A549 (cell line): ENCODE data around the gene SNRNP25.

Source experiments
- CTCF ChIP-seq: fragments of >200 bp; sonication (Bioruptor Twin); formaldehyde crosslinking; IDR thresholded peaks from 3 replicates; pipeline ENCODE4 v1.5.1; 2016
- HDAC2 ChIP-seq: fragments of 200-600 bp; sonication (generic); IDR thresholded peaks from 2 replicates; pipeline ENCODE4 v1.6.1; 2016
- JUN ChIP-seq, 2 experiments: fragments of >200 bp; sonication (Bioruptor Twin); formaldehyde crosslinking; IDR thresholded peaks; 2 replicates in 1 of 2; 3 replicates in 1 of 2; pipeline ENCODE4 v1.6.1; 2016 to 2017
- MAX ChIP-seq: IDR thresholded peaks from 2 replicates; pipeline ENCODE4 v1.6.1; 2012
- MAZ ChIP-seq: fragments of 150-350 bp; IDR thresholded peaks from 2 replicates; pipeline ENCODE4 v1.6.1; 2014; ENCODE audit warnings: antibody characterized with exemption, low read depth, low read length, borderline replicate concordance
- NFE2L2 ChIP-seq: fragments of 150-350 bp; conservative IDR thresholded peaks from 2 replicates; pipeline ENCODE4 v1.6.1; 2014; ENCODE audit warnings: low read length
- PHF8 ChIP-seq: fragments of 200-600 bp; sonication (generic); IDR thresholded peaks from 2 replicates; pipeline ENCODE4 v1.6.1; 2016; ENCODE audit warnings: low read depth, mild to moderate bottlenecking, antibody characterized with exemption, moderate library complexity, borderline replicate concordance
- POLR2A ChIP-seq: IDR thresholded peaks from 2 replicates; pipeline ENCODE4 v1.6.1; 2012; ENCODE audit warnings: mild to moderate bottlenecking, low read length
- RFX5 ChIP-seq: fragments of 450-650 bp; IDR thresholded peaks from 2 replicates; pipeline ENCODE4 v1.7.1; 2014; ENCODE audit warnings: antibody characterized with exemption, mild to moderate bottlenecking, moderate library complexity
- SMC3 ChIP-seq: fragments of >200 bp; sonication (Bioruptor Twin); formaldehyde crosslinking; IDR thresholded peaks from 3 replicates; pipeline ENCODE4 v1.6.1; 2018; ENCODE audit warnings: inconsistent platforms
- ZC3H11A ChIP-seq: fragments of 450-650 bp; IDR thresholded peaks from 2 replicates; pipeline ENCODE4 v1.6.1; 2014; ENCODE audit warnings: antibody characterized with exemption, mild to moderate bottlenecking
- ZNF302 ChIP-seq: fragments of 250-450 bp; sonication (Bioruptor Pico); IDR thresholded peaks from 2 replicates; pipeline ENCODE4 v1.9.0; 2021; ENCODE audit warnings: inconsistent platforms, mild to moderate bottlenecking, moderate library complexity
- TF ChIP-seq, protein P1 (sequence below): fragments of 200-600 bp; sonication (generic); IDR thresholded peaks from 2 replicates; pipeline ENCODE4 v1.6.1; 2016; ENCODE audit warnings: antibody characterized with exemption, mild to moderate bottlenecking, moderate library complexity
- TF ChIP-seq, protein P2 (sequence below): fragments of 450-650 bp; IDR thresholded peaks from 2 replicates; pipeline ENCODE4 v1.6.1; 2014; ENCODE audit warnings: antibody characterized with exemption

GRCh38 chr16:105521-105920, 51.9 kb downstream of the SNRNP25 start:
- TF ChIP-seq CTCF (no peak), RFX5 (no peak), POLR2A (no peak), NFE2L2 (no peak), ZNF302 (CRISPR knock-in tag) (no peak), MAZ (no peak), HDAC2 (no peak), JUN (IDR thresholded peaks at IDR 0.05) (no peak), SMC3 (no peak), MAX (no peak), ZC3H11A (no peak), PHF8 (no peak)
- TF ChIP-seq, protein P1, sequence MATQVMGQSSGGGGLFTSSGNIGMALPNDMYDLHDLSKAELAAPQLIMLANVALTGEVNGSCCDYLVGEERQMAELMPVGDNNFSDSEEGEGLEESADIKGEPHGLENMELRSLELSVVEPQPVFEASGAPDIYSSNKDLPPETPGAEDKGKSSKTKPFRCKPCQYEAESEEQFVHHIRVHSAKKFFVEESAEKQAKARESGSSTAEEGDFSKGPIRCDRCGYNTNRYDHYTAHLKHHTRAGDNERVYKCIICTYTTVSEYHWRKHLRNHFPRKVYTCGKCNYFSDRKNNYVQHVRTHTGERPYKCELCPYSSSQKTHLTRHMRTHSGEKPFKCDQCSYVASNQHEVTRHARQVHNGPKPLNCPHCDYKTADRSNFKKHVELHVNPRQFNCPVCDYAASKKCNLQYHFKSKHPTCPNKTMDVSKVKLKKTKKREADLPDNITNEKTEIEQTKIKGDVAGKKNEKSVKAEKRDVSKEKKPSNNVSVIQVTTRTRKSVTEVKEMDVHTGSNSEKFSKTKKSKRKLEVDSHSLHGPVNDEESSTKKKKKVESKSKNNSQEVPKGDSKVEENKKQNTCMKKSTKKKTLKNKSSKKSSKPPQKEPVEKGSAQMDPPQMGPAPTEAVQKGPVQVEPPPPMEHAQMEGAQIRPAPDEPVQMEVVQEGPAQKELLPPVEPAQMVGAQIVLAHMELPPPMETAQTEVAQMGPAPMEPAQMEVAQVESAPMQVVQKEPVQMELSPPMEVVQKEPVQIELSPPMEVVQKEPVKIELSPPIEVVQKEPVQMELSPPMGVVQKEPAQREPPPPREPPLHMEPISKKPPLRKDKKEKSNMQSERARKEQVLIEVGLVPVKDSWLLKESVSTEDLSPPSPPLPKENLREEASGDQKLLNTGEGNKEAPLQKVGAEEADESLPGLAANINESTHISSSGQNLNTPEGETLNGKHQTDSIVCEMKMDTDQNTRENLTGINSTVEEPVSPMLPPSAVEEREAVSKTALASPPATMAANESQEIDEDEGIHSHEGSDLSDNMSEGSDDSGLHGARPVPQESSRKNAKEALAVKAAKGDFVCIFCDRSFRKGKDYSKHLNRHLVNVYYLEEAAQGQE, result no peak
- TF ChIP-seq, protein P2, sequence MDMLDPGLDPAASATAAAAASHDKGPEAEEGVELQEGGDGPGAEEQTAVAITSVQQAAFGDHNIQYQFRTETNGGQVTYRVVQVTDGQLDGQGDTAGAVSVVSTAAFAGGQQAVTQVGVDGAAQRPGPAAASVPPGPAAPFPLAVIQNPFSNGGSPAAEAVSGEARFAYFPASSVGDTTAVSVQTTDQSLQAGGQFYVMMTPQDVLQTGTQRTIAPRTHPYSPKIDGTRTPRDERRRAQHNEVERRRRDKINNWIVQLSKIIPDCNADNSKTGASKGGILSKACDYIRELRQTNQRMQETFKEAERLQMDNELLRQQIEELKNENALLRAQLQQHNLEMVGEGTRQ, result no peak
